Fibroblast of mammary gland (primary cell): ENCODE measurements around the gene EVC.

Source experiments
- DNase-seq: peaks from one replicate; pipeline ENCODE4 v3.0.0-alpha.2; 2010; ENCODE audit warnings: low read depth
- H3K4me3 ChIP-seq: 2 replicates; pipeline ENCODE4 v1.5.1; 2011; ENCODE audit warnings: low read depth, mild to moderate bottlenecking, low read length, moderate library complexity; ENCODE audit not compliant: control insufficient read depth
- CTCF ChIP-seq: conservative IDR thresholded peaks from 2 replicates; pipeline ENCODE4 v1.5.1; 2011; ENCODE audit warnings: low read depth, low read length, inconsistent platforms; ENCODE audit not compliant: control insufficient read depth, insufficient read depth

EVC gene

GRCh38 chr4:5710961-5711478, at the start of gene EVC:
TSS of gene EVC (plus strand) at chr4:5711201. CDS start at chr4:5711381, 180 bp downstream.
- no peak for TF ChIP-seq CTCF
- peak within 1 kb of the TSS; percentile 81 for H3K4me3 ChIP-seq
- DNase-seq: peak; percentile 77

- no peak for TF ChIP-seq CTCF
- no peak overlapping the region for H3K4me3 ChIP-seq
Measured at GRCh38 chr4:5661237-5661636, 49.8 kb upstream of the EVC start.

GRCh38 chr4:5662555-5662954, 48.4 kb upstream of the EVC start:
- no peak overlapping the region for H3K4me3 ChIP-seq
- TF ChIP-seq CTCF: no peak
- DNase-seq: no peak

More at GRCh38 chr4:5661237-5661636, 49.8 kb upstream of the EVC start:
- DNase-seq: no peak

DNA sequence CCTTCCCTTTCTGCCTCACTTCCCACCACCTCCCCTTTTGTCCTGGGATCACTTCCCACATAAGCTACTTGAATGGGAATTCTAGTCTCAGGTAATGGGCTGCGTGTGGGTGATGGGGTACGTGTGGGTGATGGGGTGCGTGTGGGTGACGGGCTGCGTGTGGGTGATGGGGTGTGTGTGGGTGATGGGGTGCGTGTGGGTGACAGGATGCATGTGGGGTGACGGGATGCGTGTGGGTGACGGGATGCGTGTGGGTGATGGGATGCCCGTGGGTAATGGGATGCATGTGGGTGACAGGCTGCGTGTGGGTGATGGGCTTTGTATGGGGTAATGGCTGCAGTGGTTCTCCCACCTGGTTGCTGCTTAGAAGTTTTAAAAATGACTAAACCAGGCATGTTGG, 46.2 kb upstream of the EVC start:
- no peak overlapping the region for H3K4me3 ChIP-seq
- no peak for DNase-seq
- no peak for TF ChIP-seq CTCF

GRCh38 chr4:5666741-5667140, 44.3 kb upstream of the EVC start:
- no peak for DNase-seq
- no peak for TF ChIP-seq CTCF
- no peak overlapping the region for H3K4me3 ChIP-seq

DNA sequence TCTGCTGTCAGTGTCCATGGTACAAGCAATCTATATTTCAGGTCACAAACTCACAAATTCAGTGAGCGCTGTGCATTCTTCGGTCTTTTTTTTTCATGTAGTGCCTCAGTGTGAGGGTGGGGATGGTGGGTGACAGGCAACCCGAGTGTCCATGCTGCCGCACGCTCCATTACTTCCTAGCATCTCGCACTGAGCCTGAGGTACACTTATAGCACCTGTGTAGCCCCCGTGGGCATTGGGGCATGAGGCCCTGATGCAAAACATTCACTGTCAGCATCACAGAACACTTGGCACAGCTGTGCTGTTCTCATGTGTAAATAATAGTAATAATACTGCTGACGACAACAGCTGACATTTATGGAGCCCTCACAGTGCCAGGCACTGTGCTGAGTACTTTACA, 34.2 kb upstream of the EVC start:
- H3K4me3 ChIP-seq: no peak overlapping the region
- TF ChIP-seq CTCF: no peak
- no peak for DNase-seq

DNA sequence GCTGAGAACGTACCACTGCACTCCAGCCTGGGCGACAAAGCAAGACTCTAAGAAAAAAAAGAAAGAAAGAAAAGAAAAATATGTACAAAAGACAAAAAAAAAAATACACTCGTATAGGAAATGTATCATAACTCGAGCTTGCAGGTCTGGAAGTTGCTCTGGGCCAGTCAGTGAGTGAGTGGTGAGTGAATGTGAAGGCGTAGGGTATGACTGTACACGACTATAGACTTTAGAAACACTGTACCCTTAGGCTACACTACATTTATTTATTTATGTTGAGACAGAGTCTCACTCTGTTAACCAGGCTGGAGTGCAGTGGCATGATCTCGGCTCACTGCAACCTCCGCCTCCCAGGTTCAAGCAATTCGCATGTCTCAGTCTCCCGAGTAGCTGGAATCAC, 32.0 kb upstream of the EVC start:
- TF ChIP-seq CTCF: no peak
- DNase-seq: no peak
- H3K4me3 ChIP-seq: no peak overlapping the region
